ENCODE results near the gene AGA. TPM values are rescaled to one million over a fixed set of nuclear protein-coding genes. Genes with fewer than 3 reads are reported as not detected.

AGA gene
- total RNA-seq, 1 experiment from 2014 or later: 7.6 TPM

DNA sequence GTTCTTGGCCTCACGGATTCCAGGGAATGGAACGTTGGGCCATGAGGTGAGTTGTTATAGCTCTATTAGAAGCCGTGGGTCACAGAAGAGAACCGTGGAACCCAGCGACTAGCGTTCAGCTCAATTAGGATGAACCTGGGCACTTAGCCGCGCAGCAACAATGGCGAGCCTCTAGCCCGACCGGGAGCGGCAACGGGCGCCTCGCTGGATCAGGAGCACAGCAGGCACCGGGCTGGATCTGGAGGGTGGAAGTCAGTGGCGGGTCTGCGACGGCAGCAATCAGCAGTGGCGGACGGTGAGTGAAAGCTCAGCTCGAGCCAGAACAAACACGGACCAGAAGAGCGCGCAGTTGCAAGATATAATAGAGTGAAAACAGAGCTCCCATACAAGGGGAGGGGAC is 34.2 kb downstream of the AGA start:
- ATAC-seq: no peak

GRCh38 chr4:177405508-177405907 is 36.7 kb downstream of the AGA start:
- no peaks in the 10 kb centered on the region for H3K4me1 ChIP-seq (ENCODE audit: control insufficient read depth in 1 of 2, insufficient read depth in 2 of 2, low read length in 2 of 2)
- H3K4me2 ChIP-seq (ENCODE audit: low read length): no peak overlapping the region
- no peaks in the 10 kb centered on the region for H3K27me3 ChIP-seq (ENCODE audit: insufficient read depth, low read length)
- intact Hi-C loops (cut with micrococcal nuclease): no loop called here
- no peak for ATAC-seq
- TF ChIP-seq, protein P1, sequence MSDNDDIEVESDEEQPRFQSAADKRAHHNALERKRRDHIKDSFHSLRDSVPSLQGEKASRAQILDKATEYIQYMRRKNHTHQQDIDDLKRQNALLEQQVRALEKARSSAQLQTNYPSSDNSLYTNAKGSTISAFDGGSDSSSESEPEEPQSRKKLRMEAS (IDR thresholded peaks at IDR 0.05): no peak
- no peak for TF ChIP-seq ELF1 (IDR thresholded peaks at IDR 0.05; ENCODE audit: borderline replicate concordance, low read depth)
- TF ChIP-seq POLR2AphosphoS5 (IDR thresholded peaks at IDR 0.05; ENCODE audit: low read depth, low read length): no peak
- no peak for TF ChIP-seq SIN3A (IDR thresholded peaks at IDR 0.05; ENCODE audit: low read depth)
- no peak for TF ChIP-seq RAD21 (IDR thresholded peaks at IDR 0.05; ENCODE audit: low read depth)
- TF ChIP-seq SP1 (IDR thresholded peaks at IDR 0.05; ENCODE audit: low read depth): no peak
- TF ChIP-seq FOSL1 (IDR thresholded peaks at IDR 0.05; ENCODE audit: low read depth): no peak
- no peak for TF ChIP-seq ZFX (IDR thresholded peaks at IDR 0.05)
- no peak for TF ChIP-seq CBX3 (IDR thresholded peaks at IDR 0.05; ENCODE audit: low read depth)
- no peak for TF ChIP-seq EGR1 (IDR thresholded peaks at IDR 0.05; ENCODE audit: low read depth)
- TF ChIP-seq EZH2phosphoT487 (IDR thresholded peaks at IDR 0.05; ENCODE audit: borderline replicate concordance): no peak
- TF ChIP-seq TCF7L2 (IDR thresholded peaks at IDR 0.05; ENCODE audit: borderline replicate concordance, extremely low read depth, insufficient read depth, insufficient read length): no peak
- TF ChIP-seq, protein P2, sequence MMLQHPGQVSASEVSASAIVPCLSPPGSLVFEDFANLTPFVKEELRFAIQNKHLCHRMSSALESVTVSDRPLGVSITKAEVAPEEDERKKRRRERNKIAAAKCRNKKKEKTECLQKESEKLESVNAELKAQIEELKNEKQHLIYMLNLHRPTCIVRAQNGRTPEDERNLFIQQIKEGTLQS (IDR thresholded peaks at IDR 0.05): no peak
- no peaks in the 10 kb centered on the region for H3K9me2 ChIP-seq (ENCODE audit: insufficient read depth)
- H4K20me1 ChIP-seq (ENCODE audit: insufficient read depth): no peaks in the 10 kb centered on the region
- H3K9ac ChIP-seq (ENCODE audit: low read length): no peak overlapping the region
- ChIA-PET CTCF (no interaction called here), POLR2A (no interaction called here), RAD21 (ENCODE audit: low non-redundant PET in 1 of 2, low total read pairs in 2 of 2, uncharacterized antibody in 2 of 2, unreplicated experiment in 2 of 2) (no interaction called here)
- no TSS peak for BruUV-seq (replicated peaks)
- H3K79me2 ChIP-seq (ENCODE audit: insufficient read depth, low read length): no peaks in the 10 kb centered on the region
- H2AFZ ChIP-seq (ENCODE audit: low read depth, low read length, poor library complexity, severe bottlenecking): no peak overlapping the region
- no peak overlapping the region for H3K4me3 ChIP-seq (replicated peaks in 1 of 2; ENCODE audit: low read depth in 1 of 2, low read length in 2 of 2)
- H3K27ac ChIP-seq (ENCODE audit: low read depth, low read length): no peak overlapping the region
- no peaks in the 10 kb centered on the region for H3K9me3 ChIP-seq (ENCODE audit: control insufficient read depth in 1 of 2, insufficient read depth in 1 of 2, low read depth in 1 of 2, low read length in 2 of 2)
- DNase-seq (ENCODE audit: low read depth, low spot score): no peak
- H3K36me3 ChIP-seq (ENCODE audit: control insufficient read depth in 1 of 2, insufficient read depth in 2 of 2, low read length in 2 of 2): no peaks in the 10 kb centered on the region

More for the DNA sequence above, 34.2 kb downstream of the AGA start:
- H3K4me1 ChIP-seq (ENCODE audit: control insufficient read depth in 1 of 2, insufficient read depth in 2 of 2, low read length in 2 of 2): no peaks in the 10 kb centered on the region
- H2AFZ ChIP-seq (ENCODE audit: low read depth, low read length, poor library complexity, severe bottlenecking): no peak overlapping the region
- no peak overlapping the region for H3K4me3 ChIP-seq (replicated peaks in 1 of 2; ENCODE audit: low read depth in 1 of 2, low read length in 2 of 2)
- no peak overlapping the region for H3K27ac ChIP-seq (ENCODE audit: low read depth, low read length)
- ChIA-PET CTCF (no interaction called here), POLR2A (no interaction called here), RAD21 (ENCODE audit: low non-redundant PET in 1 of 2, low total read pairs in 2 of 2, uncharacterized antibody in 2 of 2, unreplicated experiment in 2 of 2) (no interaction called here)
- intact Hi-C loops (cut with micrococcal nuclease): no loop called here
- H3K9me3 ChIP-seq (ENCODE audit: control insufficient read depth in 1 of 2, insufficient read depth in 1 of 2, low read depth in 1 of 2, low read length in 2 of 2): no peaks in the 10 kb centered on the region
- no peaks in the 10 kb centered on the region for H3K27me3 ChIP-seq (ENCODE audit: insufficient read depth, low read length)
- no peak for DNase-seq (ENCODE audit: low read depth, low spot score)
- BruUV-seq (replicated peaks): no TSS peak
- no peak overlapping the region for H3K4me2 ChIP-seq (ENCODE audit: low read length)
- no peak for TF ChIP-seq TCF7L2 (IDR thresholded peaks at IDR 0.05; ENCODE audit: borderline replicate concordance, extremely low read depth, insufficient read depth, insufficient read length)
- TF ChIP-seq ZNF274 (IDR thresholded peaks at IDR 0.05; ENCODE audit: low read depth, low read length): no peak
- no peak for TF ChIP-seq POLR2A (IDR thresholded peaks at IDR 0.05; ENCODE audit: borderline replicate concordance, extremely low read depth, insufficient read depth, insufficient read length)
- no peak for TF ChIP-seq CEBPB (IDR thresholded peaks at IDR 0.05; ENCODE audit: low read depth)
- no peak for TF ChIP-seq EGR1 (IDR thresholded peaks at IDR 0.05; ENCODE audit: low read depth)
- TF ChIP-seq FOSL1 (IDR thresholded peaks at IDR 0.05; ENCODE audit: low read depth): no peak
- no peak for TF ChIP-seq CBX3 (IDR thresholded peaks at IDR 0.05; ENCODE audit: low read depth)
- no peaks in the 10 kb centered on the region for H3K9me2 ChIP-seq (ENCODE audit: insufficient read depth)
- H3K9ac ChIP-seq (ENCODE audit: low read length): no peak overlapping the region
- no peaks in the 10 kb centered on the region for H3K79me2 ChIP-seq (ENCODE audit: insufficient read depth, low read length)
- no peaks in the 10 kb centered on the region for H3K36me3 ChIP-seq (ENCODE audit: control insufficient read depth in 1 of 2, insufficient read depth in 2 of 2, low read length in 2 of 2)
- H4K20me1 ChIP-seq (ENCODE audit: insufficient read depth): no peaks in the 10 kb centered on the region
